ENCODE results near the gene CDKAL1.

DNA sequence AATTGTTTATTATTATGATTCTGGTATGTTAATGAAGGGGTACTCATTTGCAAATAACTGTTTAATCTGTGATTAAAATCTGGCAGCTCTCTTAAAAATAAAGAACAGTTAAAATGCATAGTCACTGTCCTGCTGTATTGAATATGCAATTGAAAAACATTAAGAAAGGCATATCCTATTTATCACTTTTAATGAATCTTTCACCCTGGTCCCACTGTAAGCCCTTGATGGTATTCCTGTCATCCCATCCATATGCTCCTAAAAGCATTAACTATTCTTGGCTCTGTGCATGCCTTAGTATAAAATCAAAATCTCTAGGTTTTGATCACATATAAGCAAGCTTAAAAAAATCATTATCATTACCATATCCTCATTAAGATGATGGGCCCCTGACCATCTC is 648.3 kb downstream of the CDKAL1 start:
- TF ChIP-seq, protein P1, sequence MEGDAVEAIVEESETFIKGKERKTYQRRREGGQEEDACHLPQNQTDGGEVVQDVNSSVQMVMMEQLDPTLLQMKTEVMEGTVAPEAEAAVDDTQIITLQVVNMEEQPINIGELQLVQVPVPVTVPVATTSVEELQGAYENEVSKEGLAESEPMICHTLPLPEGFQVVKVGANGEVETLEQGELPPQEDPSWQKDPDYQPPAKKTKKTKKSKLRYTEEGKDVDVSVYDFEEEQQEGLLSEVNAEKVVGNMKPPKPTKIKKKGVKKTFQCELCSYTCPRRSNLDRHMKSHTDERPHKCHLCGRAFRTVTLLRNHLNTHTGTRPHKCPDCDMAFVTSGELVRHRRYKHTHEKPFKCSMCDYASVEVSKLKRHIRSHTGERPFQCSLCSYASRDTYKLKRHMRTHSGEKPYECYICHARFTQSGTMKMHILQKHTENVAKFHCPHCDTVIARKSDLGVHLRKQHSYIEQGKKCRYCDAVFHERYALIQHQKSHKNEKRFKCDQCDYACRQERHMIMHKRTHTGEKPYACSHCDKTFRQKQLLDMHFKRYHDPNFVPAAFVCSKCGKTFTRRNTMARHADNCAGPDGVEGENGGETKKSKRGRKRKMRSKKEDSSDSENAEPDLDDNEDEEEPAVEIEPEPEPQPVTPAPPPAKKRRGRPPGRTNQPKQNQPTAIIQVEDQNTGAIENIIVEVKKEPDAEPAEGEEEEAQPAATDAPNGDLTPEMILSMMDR (IDR thresholded peaks at IDR 0.05; ENCODE audit: extremely low read depth in 1 of 2, insufficient read depth in 1 of 2, low read depth in 1 of 2, low read length in 2 of 2) = no peak
- no peak for TF ChIP-seq POLR2AphosphoS5 (IDR thresholded peaks at IDR 0.05; ENCODE audit: insufficient read depth, low read depth, low read length)
- TF ChIP-seq POLR2A (IDR thresholded peaks at IDR 0.05; ENCODE audit: low read depth, low read length) = no peak
- TF ChIP-seq EZH2 (IDR thresholded peaks at IDR 0.05; ENCODE audit: borderline replicate concordance, low read depth, low read length, severe bottlenecking) = no peak
- no peak for TF ChIP-seq MYC (IDR thresholded peaks at IDR 0.05; ENCODE audit: low read depth, low read length)
- TF ChIP-seq, protein P2, sequence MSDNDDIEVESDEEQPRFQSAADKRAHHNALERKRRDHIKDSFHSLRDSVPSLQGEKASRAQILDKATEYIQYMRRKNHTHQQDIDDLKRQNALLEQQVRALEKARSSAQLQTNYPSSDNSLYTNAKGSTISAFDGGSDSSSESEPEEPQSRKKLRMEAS (IDR thresholded peaks at IDR 0.05; ENCODE audit: insufficient read depth, insufficient read length) = no peak
